GM19099 (cell line): Measurements from ENCODE around the gene ARHGEF7.

Experiments used
- POLR2A ChIP-seq: IDR thresholded peaks from 3 replicates; pipeline ENCODE4 v1.6.1; 2011; ENCODE audit warnings: low read depth; ENCODE audit not compliant: insufficient read length; ENCODE audit errors: extremely low read depth

The ARHGEF7 gene

DNA sequence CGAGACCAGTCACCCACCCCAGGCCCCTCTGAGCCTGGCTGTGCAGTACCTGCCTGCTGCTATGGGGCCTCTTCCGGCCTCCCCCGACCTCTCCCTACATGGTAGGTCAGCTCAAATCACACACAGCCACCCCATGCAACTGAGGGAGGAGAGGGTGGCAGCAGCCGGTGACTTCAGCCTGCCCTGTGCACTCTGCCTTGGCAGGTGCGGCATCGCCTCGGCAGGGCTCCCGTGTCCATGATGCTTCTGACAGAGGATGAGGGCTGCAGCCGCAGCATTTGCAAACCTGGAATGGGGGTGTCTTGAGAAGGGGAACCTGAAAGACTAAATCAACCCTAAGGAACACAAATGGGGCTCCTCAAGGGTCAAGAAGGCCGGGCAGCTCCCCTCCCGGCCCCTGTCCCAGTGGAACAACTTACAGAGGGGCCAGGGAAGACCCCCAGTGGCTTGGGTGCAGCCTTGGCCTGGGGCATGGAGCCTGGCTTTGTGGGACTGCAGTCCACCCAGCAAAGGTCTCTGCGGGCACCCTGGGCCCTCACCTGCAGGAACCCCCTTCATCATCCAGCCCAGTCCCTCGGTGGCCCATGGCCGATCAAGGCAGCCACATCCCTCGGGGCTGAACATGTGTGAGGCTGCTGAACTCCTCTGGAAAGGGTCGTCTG, 212.0 kb downstream of the ARHGEF7 start:
- no peak for TF ChIP-seq POLR2A

DNA sequence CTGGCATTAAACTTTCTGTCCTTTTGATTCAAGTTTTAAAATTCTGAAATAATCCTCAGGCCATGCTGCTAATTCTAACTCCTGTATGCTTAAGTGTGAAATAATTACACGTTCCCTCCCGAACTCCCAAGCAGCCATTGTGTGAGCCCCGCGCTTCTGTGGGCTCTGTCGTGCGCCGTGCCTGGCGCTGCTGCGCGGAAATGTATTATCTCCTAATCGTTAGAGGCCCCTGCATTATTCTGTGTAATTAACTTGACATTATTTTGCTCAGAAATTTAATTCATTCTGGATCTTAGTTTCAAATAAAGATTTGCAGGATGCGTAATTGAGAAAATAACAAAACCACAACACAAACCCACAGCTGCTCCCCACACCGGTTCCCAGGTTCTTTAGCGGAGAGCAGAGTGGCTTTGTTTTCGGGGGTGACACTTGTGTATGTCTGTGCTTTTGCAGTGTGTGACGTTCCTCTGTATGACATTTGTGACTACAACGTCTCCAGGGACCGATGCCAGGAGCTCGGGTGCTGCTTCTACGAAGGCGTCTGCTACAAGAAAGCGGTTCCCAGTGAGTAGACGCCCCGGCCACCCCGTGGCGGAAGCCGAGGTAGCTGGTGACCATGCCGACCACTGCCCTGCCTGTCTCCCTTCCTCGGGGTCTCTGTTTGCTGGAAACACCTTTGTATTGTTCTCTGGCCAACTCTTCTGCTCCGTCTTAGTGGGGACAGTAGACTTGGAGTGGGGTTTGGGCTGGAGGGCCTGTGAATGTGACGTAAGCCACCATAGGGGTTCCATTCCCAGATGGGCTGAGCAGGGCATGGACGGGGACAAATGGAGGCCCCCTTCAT, 212.8 kb downstream of the ARHGEF7 start:
- no peak for TF ChIP-seq POLR2A

DNA sequence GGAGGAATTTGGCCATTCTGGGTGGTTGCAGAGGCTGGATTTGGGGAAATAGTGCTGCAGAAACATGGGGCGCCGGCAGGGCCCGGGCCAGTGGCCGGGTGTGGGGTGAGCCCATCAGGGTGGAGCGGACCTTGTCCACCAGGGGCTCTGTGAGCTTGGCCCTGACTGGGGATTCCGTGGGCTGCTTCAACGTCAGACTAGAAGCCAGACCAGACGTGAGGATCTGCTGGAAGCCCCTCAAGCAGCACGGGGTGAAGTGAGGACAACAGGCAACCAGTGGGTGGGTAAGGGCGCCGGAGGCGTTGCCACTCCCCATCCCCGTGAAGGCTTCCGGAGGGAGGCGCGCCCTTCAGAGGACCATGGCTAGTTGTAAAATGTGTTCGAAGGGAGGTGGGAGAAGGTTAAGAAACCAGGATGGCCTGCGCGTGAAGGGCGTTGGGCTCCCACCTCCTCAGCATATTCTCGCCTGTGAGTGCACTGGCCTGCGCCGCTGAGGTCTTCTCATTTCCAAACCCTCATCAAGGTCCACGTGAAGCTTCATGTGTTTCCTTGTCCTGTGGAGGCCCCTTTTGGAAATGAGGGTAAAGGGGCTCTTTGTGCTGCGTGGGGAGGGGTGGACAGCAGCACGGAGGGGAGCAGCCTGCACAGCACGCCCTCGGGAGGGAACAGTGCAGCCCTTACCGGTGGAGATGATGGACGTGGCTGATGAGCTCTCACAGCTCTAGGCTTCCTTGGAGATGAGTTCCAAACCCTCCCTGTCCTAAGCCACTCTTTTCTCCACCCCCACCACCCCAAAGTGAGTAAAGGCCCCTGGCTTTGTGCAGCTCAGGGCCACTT, 213.7 kb downstream of the ARHGEF7 start:
- TF ChIP-seq POLR2A, result no peak

DNA sequence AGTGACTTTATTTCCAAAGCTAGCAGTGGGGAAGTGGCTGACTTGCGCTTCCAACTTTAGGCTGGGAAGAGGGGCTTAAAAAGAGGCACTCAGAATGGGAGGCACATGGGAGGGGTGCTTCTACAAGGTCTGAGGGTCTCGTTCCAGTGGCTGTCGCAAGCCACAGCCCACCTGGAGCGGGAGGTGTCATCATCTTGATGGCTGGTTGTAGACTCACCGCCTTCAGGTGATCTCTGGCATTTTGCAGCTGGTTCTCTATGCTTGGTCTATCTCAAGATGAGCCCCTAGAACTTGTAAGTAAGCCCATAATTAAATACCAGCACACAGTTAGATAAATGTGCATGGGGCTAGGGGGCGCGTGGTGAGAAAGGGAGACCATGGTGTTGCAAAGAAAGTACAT, 214.5 kb downstream of the ARHGEF7 start:
- no peak for TF ChIP-seq POLR2A

DNA sequence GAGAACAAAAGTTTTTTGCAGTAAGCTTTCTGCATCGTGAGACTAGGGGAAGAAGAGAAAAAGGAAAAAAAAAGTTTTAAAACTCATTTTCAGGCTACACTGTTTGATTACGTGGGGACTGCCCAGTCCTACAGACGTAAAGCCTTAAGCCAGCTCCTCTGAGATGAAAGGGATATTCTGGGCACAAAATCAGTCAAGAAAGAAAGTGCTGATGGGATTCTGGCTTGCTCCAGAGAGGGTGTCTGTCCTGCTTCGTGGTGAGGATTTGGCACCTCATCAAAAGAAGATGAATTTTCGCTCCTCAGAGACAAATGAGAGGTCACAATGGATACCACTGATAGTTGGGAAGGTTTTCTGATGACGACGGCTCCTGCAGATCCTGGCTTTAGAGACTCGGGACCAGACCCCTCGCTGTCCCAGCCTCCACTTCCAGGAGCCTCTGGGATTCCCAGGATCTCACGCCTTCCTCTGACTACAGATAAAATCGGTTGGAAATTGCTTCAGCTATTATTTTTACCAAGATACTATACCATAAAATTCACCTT, 215.0 kb downstream of the ARHGEF7 start:
- TF ChIP-seq POLR2A, result no peak

DNA sequence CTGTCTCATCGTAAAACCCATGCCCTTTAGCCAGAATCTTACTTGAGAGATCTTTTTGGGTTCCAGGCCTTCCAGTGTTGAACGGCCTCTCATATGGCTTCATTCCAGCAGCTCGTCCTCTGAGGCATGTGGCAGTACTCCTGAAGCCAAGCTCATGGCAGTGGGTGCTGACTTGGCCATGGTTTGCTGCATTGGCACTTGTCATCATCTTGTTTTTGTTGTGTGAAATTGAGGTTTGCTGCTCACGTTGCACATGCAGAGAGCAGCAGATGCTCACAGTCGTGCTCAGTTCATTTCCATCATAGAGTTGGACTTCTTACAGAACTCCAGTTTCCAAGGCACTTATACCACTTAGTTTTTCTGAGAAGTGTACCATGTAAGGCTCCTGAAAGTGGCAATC, 220.2 kb downstream of the ARHGEF7 start:
- TF ChIP-seq POLR2A, result no peak

DNA sequence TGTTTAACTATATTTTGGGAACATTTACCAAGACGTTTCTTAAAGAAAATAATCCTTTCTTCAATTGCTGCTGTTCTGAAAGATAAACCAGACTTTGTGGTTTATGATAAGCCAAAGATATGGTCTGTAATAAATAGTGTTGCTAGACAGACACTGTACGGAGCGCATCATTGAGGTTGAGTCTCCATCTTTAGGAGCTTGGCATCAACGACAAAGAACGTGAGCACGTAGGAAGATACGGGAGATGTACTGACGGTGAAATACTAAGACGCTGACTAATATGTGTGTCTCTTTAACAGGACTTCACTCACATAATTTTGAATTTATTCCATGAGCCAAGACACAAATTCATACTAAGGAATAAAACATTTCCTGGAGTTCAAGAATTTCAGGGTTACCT, 221.6 kb downstream of the ARHGEF7 start:
- TF ChIP-seq POLR2A, result no peak

DNA sequence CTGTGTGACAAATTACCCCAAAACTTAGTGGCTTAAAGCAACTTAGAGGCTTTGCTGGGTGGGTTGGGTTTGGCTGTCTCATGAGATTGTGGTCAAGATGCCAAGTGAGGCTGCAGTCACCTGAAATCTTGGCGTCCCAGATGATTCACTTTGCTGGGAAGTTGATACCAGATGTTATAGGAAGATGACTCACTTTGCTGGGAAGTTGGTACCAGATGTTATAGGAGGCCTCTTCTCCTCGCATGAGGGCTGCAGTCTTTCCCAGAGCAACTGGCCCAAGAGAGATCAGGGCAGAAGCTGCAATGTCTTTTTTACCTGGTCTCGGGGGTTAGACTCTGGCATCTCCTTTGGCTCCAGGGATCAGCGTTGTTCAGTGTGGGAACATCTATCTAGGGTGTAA, 222.1 kb downstream of the ARHGEF7 start:
- TF ChIP-seq POLR2A, result no peak

DNA sequence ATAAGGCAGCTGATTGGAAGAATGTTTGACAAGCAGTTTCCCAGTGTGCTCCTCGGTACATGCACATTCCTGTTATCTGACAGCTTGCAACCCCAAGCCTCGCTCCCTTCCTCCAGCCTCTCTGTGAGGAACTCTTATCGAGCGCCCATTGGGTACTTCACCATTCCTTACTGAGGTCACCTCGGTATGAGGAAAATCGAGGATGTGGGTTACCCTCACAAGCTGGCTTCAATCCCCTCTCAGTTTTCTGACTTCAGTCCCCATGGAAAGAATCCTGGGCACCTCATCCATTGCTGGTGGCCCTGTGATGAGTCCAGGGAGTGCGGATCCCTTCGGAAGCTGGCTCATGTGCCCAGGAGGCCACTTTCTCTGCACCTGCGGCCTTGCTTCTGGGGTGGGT, 222.6 kb downstream of the ARHGEF7 start:
- no peak for TF ChIP-seq POLR2A

DNA sequence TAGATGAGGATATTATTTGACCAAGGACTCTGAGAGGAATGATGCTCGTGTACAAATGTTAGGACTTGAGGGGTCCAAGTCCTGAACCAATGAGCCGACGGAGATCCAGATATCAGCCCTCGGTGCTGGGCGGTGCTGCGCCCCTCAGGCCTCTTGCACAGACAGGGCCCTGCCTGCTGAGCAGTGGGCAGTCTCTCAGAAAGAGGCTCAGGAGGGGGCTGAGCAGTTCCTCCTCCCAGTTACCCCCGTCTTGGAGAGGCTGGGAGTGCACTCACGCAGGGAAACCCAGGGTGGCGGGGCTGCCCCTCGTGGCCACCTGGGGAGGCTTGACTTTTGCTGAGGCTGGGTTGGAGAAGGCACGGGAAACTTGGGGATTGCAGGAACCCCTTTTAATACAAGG, 223.7 kb downstream of the ARHGEF7 start:
- TF ChIP-seq POLR2A, result no peak

DNA sequence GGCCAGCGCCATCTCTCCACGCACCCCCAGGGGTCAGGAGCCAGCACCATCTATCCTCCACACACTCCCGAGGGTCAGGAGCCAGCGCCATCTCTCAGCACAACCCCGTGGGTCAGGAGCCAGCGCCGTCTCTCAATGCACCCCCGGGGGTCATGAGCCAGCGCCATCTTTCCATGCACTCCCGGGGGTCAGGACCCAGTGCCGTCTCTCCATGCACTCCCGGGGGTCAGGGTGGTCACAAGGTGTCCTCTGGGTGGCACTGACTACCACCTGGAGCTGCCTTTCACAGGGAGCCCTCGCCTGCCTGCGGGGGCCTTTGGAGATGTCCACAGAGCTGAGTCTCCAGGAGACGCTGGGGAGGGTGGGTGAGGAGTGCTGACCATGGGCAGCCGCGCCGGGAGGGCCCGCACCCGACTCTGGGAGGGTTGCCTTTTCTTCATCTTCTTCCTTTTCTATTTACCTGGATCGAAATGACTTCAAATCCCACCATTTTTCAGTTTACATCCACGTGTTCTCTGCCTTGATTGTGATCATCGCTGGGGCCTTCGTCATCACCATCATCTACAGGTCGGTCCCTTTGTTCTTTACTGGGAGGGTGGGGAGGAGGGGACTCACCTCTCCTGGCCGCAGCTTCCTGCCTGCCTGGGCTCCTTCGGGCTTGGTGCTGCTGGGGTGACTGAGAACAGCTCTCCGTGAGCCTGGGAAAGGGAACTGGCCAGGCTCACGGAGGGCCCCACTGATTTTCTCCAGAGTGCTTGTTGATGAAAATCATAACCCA, 224.4 kb downstream of the ARHGEF7 start:
- no peak for TF ChIP-seq POLR2A

DNA sequence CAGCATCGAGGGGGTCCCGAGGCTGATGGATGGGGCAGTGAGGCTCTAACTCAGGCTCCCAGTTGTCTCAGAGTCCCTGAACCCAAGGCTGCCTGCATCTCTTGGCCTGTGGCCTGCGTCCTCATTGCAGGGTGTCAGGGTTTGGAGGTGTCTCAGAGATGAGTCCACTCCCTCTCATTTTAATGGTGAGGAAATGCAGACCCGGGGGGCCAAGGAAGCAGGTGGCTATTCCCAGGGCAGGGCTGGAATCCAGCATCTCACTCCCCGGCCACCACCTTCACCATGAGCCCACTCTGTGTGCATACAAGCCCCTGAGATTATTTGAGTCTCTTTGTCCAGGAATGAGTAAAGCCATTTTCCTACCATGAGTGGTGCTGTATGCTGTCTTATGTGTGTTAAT, 226.8 kb downstream of the ARHGEF7 start:
- no peak for TF ChIP-seq POLR2A

DNA sequence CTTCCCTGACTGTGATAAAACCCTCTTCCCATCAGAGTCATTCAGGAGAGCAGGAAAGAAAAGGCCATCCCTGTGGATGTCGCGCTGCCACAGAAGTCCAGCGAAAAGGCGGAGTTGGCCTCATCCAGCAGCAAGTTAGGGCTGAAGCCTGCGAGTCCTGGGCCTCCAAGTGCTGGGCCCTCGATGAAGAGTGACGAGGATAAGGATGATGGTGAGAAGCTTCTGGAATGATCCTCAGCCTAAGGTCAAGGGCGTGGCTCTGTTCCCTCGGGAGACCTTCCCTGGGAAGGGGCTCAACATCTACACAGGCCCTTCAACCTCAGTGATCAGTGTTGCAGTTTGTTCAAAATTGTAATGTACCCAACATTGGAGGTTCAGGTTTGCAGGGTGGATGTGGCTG, 227.6 kb downstream of the ARHGEF7 start:
- no peak for TF ChIP-seq POLR2A

DNA sequence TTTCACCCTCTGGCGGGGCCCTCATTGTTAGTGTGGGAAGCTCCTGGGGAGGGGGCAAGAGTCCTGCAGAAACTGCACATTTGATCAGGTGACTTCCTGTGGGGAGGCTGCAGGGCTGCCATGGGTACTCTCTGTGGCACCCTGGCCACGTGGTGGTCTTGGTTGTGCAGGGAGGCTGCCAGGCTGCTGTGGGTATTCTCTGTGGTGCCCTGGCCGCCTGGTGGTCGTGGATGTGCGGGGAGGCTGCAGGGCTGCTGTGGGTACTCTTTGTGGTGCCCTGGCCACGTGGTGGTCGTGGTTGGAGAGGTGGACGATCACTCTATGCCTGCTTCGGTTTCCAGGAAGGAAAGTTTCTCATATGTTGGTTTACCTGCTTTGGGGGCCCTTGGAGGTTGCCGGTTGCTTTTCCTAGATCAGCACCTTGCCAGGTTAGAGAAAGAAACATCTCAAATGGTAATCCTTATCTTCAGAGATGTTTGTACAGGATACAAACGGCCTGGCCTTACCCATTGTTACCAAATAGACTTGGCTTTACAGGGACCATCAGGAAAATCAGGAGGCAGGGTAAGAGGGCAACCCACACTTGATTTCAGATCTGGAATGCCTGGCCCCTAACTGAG, 228.2 kb downstream of the ARHGEF7 start:
- no peak for TF ChIP-seq POLR2A

DNA sequence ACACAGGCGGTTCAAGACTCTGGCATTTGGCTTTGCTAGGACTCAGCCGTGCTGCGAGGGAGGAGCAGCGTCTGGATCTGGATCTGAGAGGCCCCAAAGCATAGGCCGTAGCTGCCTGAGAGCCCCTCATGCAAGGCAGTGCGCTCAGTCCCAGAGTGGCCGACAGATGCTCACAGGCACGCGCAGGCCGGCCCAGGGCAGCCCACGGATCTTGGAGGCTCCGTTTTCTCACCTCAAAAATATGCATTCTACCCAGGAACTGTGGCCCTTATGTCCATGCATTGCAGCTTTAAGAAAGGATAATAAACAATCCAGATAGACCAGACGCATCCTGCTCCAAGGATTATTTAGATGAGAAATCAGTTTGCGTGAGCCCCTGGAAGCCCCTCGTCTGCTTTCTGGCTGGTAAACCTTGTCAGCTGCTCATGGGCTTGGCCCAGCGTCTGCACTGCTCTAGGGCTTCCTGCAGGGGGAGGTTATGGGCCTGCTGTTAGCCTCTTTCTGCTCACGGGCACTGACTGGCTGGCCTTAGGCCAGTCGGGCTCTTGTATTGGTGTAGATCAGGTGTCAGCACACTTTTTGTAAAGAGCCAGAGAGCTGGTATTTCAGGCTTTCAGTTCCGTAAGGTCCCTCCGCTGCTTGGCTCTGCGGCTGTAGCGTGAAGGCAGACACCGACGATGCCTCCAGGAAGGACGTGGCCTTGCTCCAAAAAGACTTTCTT, 229.5 kb downstream of the ARHGEF7 start:
- TF ChIP-seq POLR2A, result no peak
